Mucosa of descending colon (tissue), 3 donors: ENCODE results near the gene PPP1CB. TPM values are rescaled to one million over a fixed set of nuclear protein-coding genes. Genes with fewer than 3 reads are reported as not detected.
A peak's percentile ranks its signal among the peaks of the same experiment; 100 is the strongest.

Experiments used
- ATAC-seq: fragments of 200-7000 bp; cut with Tn5 transposase; one replicate; pipeline ENCODE4 v1.9.1; 2020; ENCODE audit warnings: mild to moderate bottlenecking, moderate library complexity
- DNase-seq, 3 donors: peaks; one replicate each; pipeline ENCODE4 v3.0.0-alpha.2; 2020
- H3K36me3 ChIP-seq: fragments of 200-600 bp; one replicate; pipeline ENCODE4 v1.8.0; 2021; ENCODE audit warnings: low read depth, mild to moderate bottlenecking
- H3K4me1 ChIP-seq: fragments of 200-600 bp; one replicate; pipeline ENCODE4 v1.8.0; 2021; ENCODE audit warnings: low read depth, mild to moderate bottlenecking
- H3K4me3 ChIP-seq: fragments of 200-600 bp; one replicate; pipeline ENCODE4 v1.8.0; 2021; ENCODE audit warnings: mild to moderate bottlenecking
- H3K9me3 ChIP-seq: fragments of 200-600 bp; one replicate; pipeline ENCODE4 v1.8.0; 2021; ENCODE audit warnings: mild to moderate bottlenecking
- CTCF ChIP-seq: fragments of 200-600 bp; IDR thresholded peaks from one replicate; pipeline ENCODE4 v1.8.0; 2022; ENCODE audit warnings: antibody characterized with exemption, mild to moderate bottlenecking
- intact Hi-C, 2 donors: fragments of 100-400 bp; cut with DNase I in 1 of 2; cut with micrococcal nuclease in 1 of 2; formaldehyde crosslinking; loops; one replicate each; pipeline versions ENCODE4 v1.11.0 to v1.11.1; 2022; cut with DNase I, micrococcal nuclease
- total RNA-seq, 3 donors: library from RNA; stranded (reverse); fragmentation: NEBNext Ultra II Directional in 2 of 3; extraction: Animal tissue kit (Norgen Biotek cat#: 25700) in 2 of 3; gene quantifications; one replicate each; pipeline versions ENCODE4 v1.2.1 to v1.2.4, GENCODE V29; 2021 to 2023
- donor health status: DM: no; HTN: no; CAD: no; lungs with moderate emphysema.
- donor health status: DM: no; HTN: no; CAD: no.
- donor health status: DM: no; HTN: yes; CAD: no.

Gene PPP1CB
- total RNA-seq, 3 donors from 2014 or later: 302 to 439 (median 308) TPM

GRCh38 chr2:28745225-28745624, 6.4 kb upstream of the PPP1CB start:
- H3K4me1 ChIP-seq: peaks cover 20% of the 10 kb centered on the region
- intact Hi-C loops: no loop called here
- TF ChIP-seq CTCF: no peak
- H3K9me3 ChIP-seq: no peaks in the 10 kb centered on the region
- H3K36me3 ChIP-seq: no peaks in the 10 kb centered on the region
- no peak overlapping the region for H3K4me3 ChIP-seq
- no peak for ATAC-seq
- no peak for DNase-seq

- no peaks in the 10 kb centered on the region for H3K36me3 ChIP-seq
- DNase-seq (no peak), ATAC-seq (peak; percentile 29)
Measured at GRCh38 chr2:28745876-28746275, 5.8 kb upstream of the PPP1CB start.

GRCh38 chr2:28746429-28747111, 5.1 kb upstream of the PPP1CB start:
- no peaks in the 10 kb centered on the region for H3K9me3 ChIP-seq
- no peak for TF ChIP-seq CTCF
- no peaks in the 10 kb centered on the region for H3K36me3 ChIP-seq
- H3K4me1 ChIP-seq: peaks cover 25% of the 10 kb centered on the region
- DNase-seq (no peak), ATAC-seq (no peak)
- intact Hi-C loops: no loop called here
- H3K4me3 ChIP-seq: no peak overlapping the region

More at GRCh38 chr2:28745876-28746275, 5.8 kb upstream of the PPP1CB start:
- Histone ChIP-seq H3K4me1 (peaks cover 25% of the 10 kb centered on the region), H3K4me3 (no peak overlapping the region), H3K9me3 (no peaks in the 10 kb centered on the region)
- TF ChIP-seq CTCF: no peak
- intact Hi-C loops: no loop called here

GRCh38 chr2:28747714-28748113, 3.9 kb upstream of the PPP1CB start:
- DNase-seq: peak in 1 of 3 donors; percentile 83
- H3K36me3 ChIP-seq: no peaks in the 10 kb centered on the region
- peaks cover 25% of the 10 kb centered on the region for H3K4me1 ChIP-seq
- no peak for TF ChIP-seq CTCF
- H3K9me3 ChIP-seq: no peaks in the 10 kb centered on the region
- intact Hi-C loops: no loop called here
- no peak overlapping the region for H3K4me3 ChIP-seq
- ATAC-seq: no peak

GRCh38 chr2:28748176-28748575, 3.5 kb upstream of the PPP1CB start:
- Histone ChIP-seq H3K4me1 (peaks cover 25% of the 10 kb centered on the region), H3K36me3 (no peaks in the 10 kb centered on the region), H3K9me3 (no peaks in the 10 kb centered on the region), H3K4me3 (no peak overlapping the region)
- intact Hi-C loops: no loop called here
- ATAC-seq (no peak), DNase-seq (no peak)
- TF ChIP-seq CTCF: no peak
